ENCODE data around the gene LCN9.

- TF ChIP-seq EZH2 (IDR thresholded peaks at IDR 0.05; ENCODE audit: borderline replicate concordance, low read length) (no peak), CTCF (conservative IDR thresholded peaks at IDR 0.05 in 1 of 2, IDR thresholded peaks at IDR 0.05 in 1 of 2; ENCODE audit: extremely low read depth in 1 of 2, insufficient read depth in 1 of 2, low read depth in 1 of 2, low read length in 2 of 2) (no peak)
These were observed 52.9 kb downstream of the LCN9 start for GRCh38 chr9:135716045-135716444.

Data from mammary epithelial cell (primary cell).